HEK293 (cell line): ENCODE data around the gene C19orf73.

ENCODE experiments used
- BCL11B ChIP-seq: fragments of 450-650 bp; formaldehyde crosslinking; IDR thresholded peaks from 2 replicates; pipeline ENCODE4 v1.5.1; 2016; ENCODE audit warnings: low read depth, missing biosample characterization, missing genetic modification characterization
- HIC1 ChIP-seq: fragments of 450-650 bp; formaldehyde crosslinking; IDR thresholded peaks from 2 replicates; pipeline ENCODE4 v1.5.1; 2016; ENCODE audit warnings: missing biosample characterization, missing genetic modification characterization
- KLF1 ChIP-seq: fragments of 450-650 bp; formaldehyde crosslinking; IDR thresholded peaks from 2 replicates; pipeline ENCODE4 v1.5.1; 2016; ENCODE audit warnings: missing biosample characterization, missing genetic modification characterization
- YY2 ChIP-seq: fragments of 450-650 bp; formaldehyde crosslinking; IDR thresholded peaks from 2 replicates; pipeline ENCODE4 v1.5.1; 2016; ENCODE audit warnings: missing biosample characterization, missing genetic modification characterization
- ZBTB10 ChIP-seq: fragments of 450-650 bp; formaldehyde crosslinking; IDR thresholded peaks from 2 replicates; pipeline ENCODE4 v1.5.1; 2016; ENCODE audit warnings: missing biosample characterization, missing genetic modification characterization
- ZEB2 ChIP-seq: fragments of 450-650 bp; formaldehyde crosslinking; IDR thresholded peaks from 2 replicates; pipeline ENCODE4 v1.5.1; 2016; ENCODE audit warnings: missing biosample characterization, missing genetic modification characterization
- ZNF138 ChIP-seq: fragments of 450-650 bp; formaldehyde crosslinking; IDR thresholded peaks from 2 replicates; pipeline ENCODE4 v1.5.1; 2016; ENCODE audit warnings: missing biosample characterization, missing genetic modification characterization, borderline replicate concordance
- ZNF302 ChIP-seq: fragments of 450-650 bp; formaldehyde crosslinking; IDR thresholded peaks from 2 replicates; pipeline ENCODE4 v1.5.1; 2016; ENCODE audit warnings: missing biosample characterization, missing genetic modification characterization, low read depth
- ZNF335 ChIP-seq: fragments of 450-650 bp; formaldehyde crosslinking; conservative IDR thresholded peaks from 2 replicates; pipeline ENCODE4 v1.5.1; 2016; ENCODE audit warnings: missing biosample characterization, missing genetic modification characterization
- ZNF37A ChIP-seq: fragments of 450-650 bp; IDR thresholded peaks from 2 replicates; pipeline ENCODE4 v1.5.1; 2018; ENCODE audit warnings: missing biosample characterization, missing genetic modification characterization
- ZNF518A ChIP-seq: fragments of 450-650 bp; formaldehyde crosslinking; conservative IDR thresholded peaks from 2 replicates; pipeline ENCODE4 v1.5.1; 2016; ENCODE audit warnings: low read depth, missing biosample characterization, missing genetic modification characterization
- ZNF585B ChIP-seq: fragments of 450-650 bp; formaldehyde crosslinking; IDR thresholded peaks from 2 replicates; pipeline ENCODE4 v1.5.1; 2016; ENCODE audit warnings: missing biosample characterization, missing genetic modification characterization
- ZNF645 ChIP-seq: fragments of 450-650 bp; formaldehyde crosslinking; IDR thresholded peaks from 2 replicates; pipeline ENCODE4; 2016; ENCODE audit warnings: missing biosample characterization, missing genetic modification characterization
- ZNF704 ChIP-seq: fragments of 450-650 bp; formaldehyde crosslinking; IDR thresholded peaks from 2 replicates; pipeline ENCODE4 v1.5.1; 2016; ENCODE audit warnings: missing biosample characterization, missing genetic modification characterization
- ZNF707 ChIP-seq: fragments of 450-650 bp; formaldehyde crosslinking; IDR thresholded peaks from 2 replicates; pipeline ENCODE4 v1.5.1; 2016; ENCODE audit warnings: missing biosample characterization, missing genetic modification characterization
- ZNF76 ChIP-seq: fragments of 450-650 bp; formaldehyde crosslinking; IDR thresholded peaks from 2 replicates; pipeline ENCODE4; 2016; ENCODE audit warnings: low read depth, missing biosample characterization, missing genetic modification characterization, borderline replicate concordance
- ZSCAN16 ChIP-seq: fragments of 450-650 bp; formaldehyde crosslinking; IDR thresholded peaks from 2 replicates; pipeline ENCODE4 v1.5.1; 2016; ENCODE audit warnings: missing biosample characterization, missing genetic modification characterization
- ZSCAN18 ChIP-seq: fragments of 450-650 bp; formaldehyde crosslinking; IDR thresholded peaks from 2 replicates; pipeline ENCODE4 v1.5.1; 2016; ENCODE audit warnings: missing biosample characterization, missing genetic modification characterization
- ZSCAN5A ChIP-seq: fragments of 450-650 bp; formaldehyde crosslinking; IDR thresholded peaks from 2 replicates; pipeline ENCODE4 v1.5.1; 2016; ENCODE audit warnings: missing biosample characterization, missing genetic modification characterization

C19orf73 gene

GRCh38 chr19:49085020-49085867, 33.7 kb downstream of the C19orf73 start, which contains the start of gene SNRNP70 (continued):
- peak; percentile 97; the same call in 1 of the 2 replicates for TF ChIP-seq ZNF76
- TF ChIP-seq ZSCAN16 (tag by site-specific recombination): peak; percentile 67; the same call in 1 of the 2 replicates
- TF ChIP-seq KLF1 (tag by site-specific recombination): peak; percentile 70
- TF ChIP-seq ZNF707 (tag by site-specific recombination): no peak
- TF ChIP-seq ZNF335: peak; percentile 96
- TF ChIP-seq ZEB2 (tag by site-specific recombination): peak; percentile 42; the same call in 1 of the 2 replicates
- TF ChIP-seq ZNF37A (tag by site-specific recombination): no peak
- 0 out of 2 replicates have a peak, but pooled peaks have one; percentile 74 for TF ChIP-seq ZNF645 (tag by site-specific recombination)
- TF ChIP-seq HIC1: peak; percentile 99
- TF ChIP-seq ZSCAN5A: peak; percentile 91; the same call in 1 of the 2 replicates
- no peak for TF ChIP-seq ZNF704 (tag by site-specific recombination)
- TF ChIP-seq ZNF302 (tag by site-specific recombination): 0 out of 2 replicates have a peak, but pooled peaks have one; percentile 23
- no peak for TF ChIP-seq ZNF585B (tag by site-specific recombination)
- peak; percentile 86; the same call in 1 of the 2 replicates for TF ChIP-seq ZBTB10
- TF ChIP-seq ZSCAN18 (tag by site-specific recombination): peak; percentile 58; the same call in 1 of the 2 replicates
- peak; percentile 71; the same call in 1 of the 2 replicates for TF ChIP-seq BCL11B
- TF ChIP-seq ZNF138 (tag by site-specific recombination): 0 out of 2 replicates have a peak, but pooled peaks have one; percentile 74
- peak; percentile 76 for TF ChIP-seq YY2 (tag by site-specific recombination)
- TF ChIP-seq ZNF518A (tag by site-specific recombination): 0 out of 2 replicates have a peak, but pooled peaks have one; percentile 10
